Measurements from ENCODE around the gene PXK.

PXK gene

DNA sequence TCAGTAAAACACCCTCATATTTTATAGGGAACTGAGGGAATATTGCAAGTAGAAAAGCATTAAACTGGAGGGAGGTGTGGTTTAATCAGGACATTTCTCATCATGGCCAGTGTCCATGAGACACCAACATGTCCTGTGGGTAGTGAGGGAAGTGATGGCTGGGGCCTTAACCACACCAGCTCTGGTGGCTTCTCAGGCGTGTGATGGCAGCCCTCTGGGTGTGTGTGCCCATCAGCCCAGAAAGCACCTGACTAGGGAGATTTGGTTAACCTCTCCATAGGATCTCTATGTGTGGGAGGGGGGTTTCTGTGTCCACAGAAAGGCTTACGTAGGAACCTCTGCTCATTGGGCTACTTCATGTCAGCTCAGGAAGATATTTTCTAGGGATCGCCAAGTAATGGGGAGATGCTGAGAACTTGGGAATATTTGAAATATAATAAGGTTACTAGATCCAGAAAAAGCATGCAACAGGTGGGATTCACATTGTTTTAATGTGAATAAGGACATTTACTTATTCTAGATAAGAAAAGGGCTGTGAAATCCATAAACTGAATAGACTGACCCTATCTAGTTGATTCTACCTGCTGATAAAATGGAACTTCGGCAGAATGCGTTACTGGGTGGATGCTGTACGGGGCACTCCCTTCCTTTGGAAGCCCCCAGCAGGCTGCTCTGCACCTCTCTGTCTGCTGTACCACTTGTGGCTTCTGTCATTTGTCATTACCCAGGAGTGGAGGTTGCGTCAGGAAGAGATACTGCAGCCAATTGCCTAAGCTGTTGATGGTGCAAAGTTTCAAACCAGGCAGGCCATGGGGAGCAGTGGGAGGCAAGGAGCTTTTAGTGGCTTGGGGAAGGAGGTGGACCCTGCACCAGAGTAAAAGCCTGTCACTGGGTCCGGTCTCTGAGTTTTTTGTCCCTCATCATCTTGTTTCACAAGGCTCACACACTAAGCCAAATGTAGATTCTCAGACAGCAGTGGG lies 79.4 kb downstream of the PXK start:
- H3K36me3 ChIP-seq (ENCODE audit: control insufficient read depth, insufficient read depth, low read length, severe bottlenecking), result peaks cover 75% of the 10 kb centered on the region
- no peak overlapping the region for H3K4me3 ChIP-seq (ENCODE audit: low read length)
- DNase-seq (ENCODE audit: low read depth), result no peak
- H3K9ac ChIP-seq (ENCODE audit: low read length), result no peak overlapping the region
- H3K4me1 ChIP-seq (ENCODE audit: control insufficient read depth, insufficient read depth, low read length), result peaks cover 22% of the 10 kb centered on the region
- H3K9me3 ChIP-seq (ENCODE audit: control insufficient read depth, low read length), result no peaks in the 10 kb centered on the region
- no peaks in the 10 kb centered on the region for H3K27me3 ChIP-seq (replicated peaks; ENCODE audit: control insufficient read depth, insufficient read depth, low read length)

DNA sequence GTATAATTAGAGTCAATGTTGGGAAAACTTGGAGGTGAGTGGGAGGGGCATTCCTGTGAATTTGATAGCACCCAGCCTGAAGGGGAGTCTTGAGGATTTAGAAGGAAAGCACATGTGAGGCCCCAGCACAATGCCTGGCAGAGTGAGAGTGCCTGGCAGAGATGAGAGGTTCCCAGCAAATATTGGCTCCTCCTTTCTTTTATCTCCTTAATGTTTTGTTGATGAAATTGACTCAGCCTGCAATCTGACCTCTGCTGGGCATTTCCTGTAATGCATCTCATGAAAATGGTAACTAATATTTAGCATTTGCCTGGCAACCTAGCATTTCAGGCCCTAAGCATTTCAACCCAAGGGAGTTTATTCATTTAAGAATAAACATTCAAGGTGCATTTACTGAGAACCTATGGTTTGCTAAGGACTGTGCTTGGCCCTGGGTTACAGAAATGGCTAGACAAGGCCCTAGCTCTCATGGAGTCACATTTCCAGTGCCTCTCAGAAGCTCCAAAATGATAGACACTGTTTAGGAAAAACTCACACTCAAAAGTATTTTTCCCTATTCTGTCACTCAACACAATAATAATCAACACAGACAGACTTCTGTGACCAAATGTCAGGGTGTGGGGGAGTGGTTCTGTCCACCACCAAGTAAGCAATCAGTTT lies 82.0 kb downstream of the PXK start:
- Histone ChIP-seq H3K27me3 (replicated peaks; ENCODE audit: control insufficient read depth, insufficient read depth, low read length) (no peaks in the 10 kb centered on the region), H3K4me1 (ENCODE audit: control insufficient read depth, insufficient read depth, low read length) (peaks cover 20% of the 10 kb centered on the region), H3K4me3 (ENCODE audit: low read length) (no peak overlapping the region), H3K9me3 (ENCODE audit: control insufficient read depth, low read length) (no peaks in the 10 kb centered on the region), H3K36me3 (ENCODE audit: control insufficient read depth, insufficient read depth, low read length, severe bottlenecking) (peaks cover 62% of the 10 kb centered on the region), H3K9ac (ENCODE audit: low read length) (peak overlapping the region; percentile 28)
- peak; percentile 86 for DNase-seq (ENCODE audit: low read depth)

DNA sequence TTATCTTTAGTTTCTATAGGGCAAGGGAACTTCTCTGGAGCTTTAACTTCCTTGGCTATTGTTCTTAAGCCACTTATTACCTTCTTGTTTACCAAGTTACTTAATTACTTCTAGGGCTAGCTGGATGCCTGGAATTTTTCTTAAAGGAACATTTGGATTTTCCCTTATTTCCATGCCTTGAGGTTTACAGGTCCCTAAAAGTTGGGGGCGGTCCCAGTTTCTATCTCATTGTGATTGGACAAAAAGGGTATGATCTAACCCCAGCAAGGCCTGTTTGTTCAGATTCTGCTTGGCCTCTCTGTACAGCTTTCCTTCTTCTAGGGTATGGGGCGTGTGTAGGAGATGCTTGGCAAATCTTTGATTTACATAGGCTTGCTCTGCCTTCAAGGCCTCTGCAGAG lies 83.5 kb downstream of the PXK start:
- Histone ChIP-seq H3K9ac (ENCODE audit: low read length) (no peak overlapping the region), H3K36me3 (ENCODE audit: control insufficient read depth, insufficient read depth, low read length, severe bottlenecking) (peaks cover 58% of the 10 kb centered on the region), H3K27me3 (replicated peaks; ENCODE audit: control insufficient read depth, insufficient read depth, low read length) (no peaks in the 10 kb centered on the region), H3K4me3 (ENCODE audit: low read length) (no peak overlapping the region), H3K4me1 (ENCODE audit: control insufficient read depth, insufficient read depth, low read length) (peaks cover 16% of the 10 kb centered on the region), H3K9me3 (ENCODE audit: control insufficient read depth, low read length) (no peaks in the 10 kb centered on the region)
- DNase-seq (ENCODE audit: low read depth), result no peak

DNA sequence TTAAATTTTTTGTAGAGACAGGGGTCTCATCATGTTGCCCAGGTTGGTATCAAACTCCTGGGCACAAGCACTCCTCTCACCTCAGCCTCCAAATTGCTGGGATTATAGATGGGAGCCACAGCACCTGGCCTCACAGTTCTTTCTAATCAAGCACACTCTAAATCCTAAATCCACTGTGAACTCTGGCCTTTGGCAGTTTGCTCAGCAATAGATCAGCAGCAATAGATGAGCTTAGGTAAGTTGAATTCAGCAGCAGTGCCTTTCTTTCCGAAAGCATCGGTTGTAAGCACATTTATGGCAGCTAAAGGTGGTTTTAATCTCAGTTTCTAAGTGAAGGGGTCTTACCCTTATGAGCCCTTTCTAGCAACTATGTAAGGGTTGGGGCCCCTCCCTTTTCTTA lies 84.4 kb downstream of the PXK start:
- DNase-seq (ENCODE audit: low read depth), result no peak
- Histone ChIP-seq H3K27me3 (replicated peaks; ENCODE audit: control insufficient read depth, insufficient read depth, low read length) (no peaks in the 10 kb centered on the region), H3K4me3 (ENCODE audit: low read length) (no peak overlapping the region), H3K9ac (ENCODE audit: low read length) (no peak overlapping the region), H3K36me3 (ENCODE audit: control insufficient read depth, insufficient read depth, low read length, severe bottlenecking) (peaks cover 57% of the 10 kb centered on the region), H3K9me3 (ENCODE audit: control insufficient read depth, low read length) (no peaks in the 10 kb centered on the region), H3K4me1 (ENCODE audit: control insufficient read depth, insufficient read depth, low read length) (peaks cover 16% of the 10 kb centered on the region)

DNA sequence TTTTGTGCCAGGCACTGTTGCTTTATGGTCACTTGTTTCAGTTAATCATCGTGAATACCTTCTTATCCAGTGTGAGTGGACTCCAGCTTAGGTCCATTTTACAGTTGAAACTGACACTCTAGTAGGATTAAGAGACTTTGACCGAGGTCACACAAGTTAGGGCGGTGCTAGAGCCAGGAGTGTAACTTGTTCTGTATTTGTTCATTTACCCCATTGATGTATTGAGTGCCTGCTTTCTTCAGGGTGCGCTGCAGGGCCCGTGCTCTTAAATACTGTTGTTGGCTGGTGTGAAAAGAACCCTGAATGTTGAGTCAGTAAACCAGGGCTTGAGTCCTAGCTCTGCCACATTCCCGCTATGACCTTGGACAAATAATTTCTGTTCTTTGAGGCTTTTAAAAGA lies 85.5 kb downstream of the PXK start:
- Histone ChIP-seq H3K9ac (ENCODE audit: low read length) (no peak overlapping the region), H3K4me1 (ENCODE audit: control insufficient read depth, insufficient read depth, low read length) (peaks cover 16% of the 10 kb centered on the region), H3K36me3 (ENCODE audit: control insufficient read depth, insufficient read depth, low read length, severe bottlenecking) (peaks cover 56% of the 10 kb centered on the region)

DNA sequence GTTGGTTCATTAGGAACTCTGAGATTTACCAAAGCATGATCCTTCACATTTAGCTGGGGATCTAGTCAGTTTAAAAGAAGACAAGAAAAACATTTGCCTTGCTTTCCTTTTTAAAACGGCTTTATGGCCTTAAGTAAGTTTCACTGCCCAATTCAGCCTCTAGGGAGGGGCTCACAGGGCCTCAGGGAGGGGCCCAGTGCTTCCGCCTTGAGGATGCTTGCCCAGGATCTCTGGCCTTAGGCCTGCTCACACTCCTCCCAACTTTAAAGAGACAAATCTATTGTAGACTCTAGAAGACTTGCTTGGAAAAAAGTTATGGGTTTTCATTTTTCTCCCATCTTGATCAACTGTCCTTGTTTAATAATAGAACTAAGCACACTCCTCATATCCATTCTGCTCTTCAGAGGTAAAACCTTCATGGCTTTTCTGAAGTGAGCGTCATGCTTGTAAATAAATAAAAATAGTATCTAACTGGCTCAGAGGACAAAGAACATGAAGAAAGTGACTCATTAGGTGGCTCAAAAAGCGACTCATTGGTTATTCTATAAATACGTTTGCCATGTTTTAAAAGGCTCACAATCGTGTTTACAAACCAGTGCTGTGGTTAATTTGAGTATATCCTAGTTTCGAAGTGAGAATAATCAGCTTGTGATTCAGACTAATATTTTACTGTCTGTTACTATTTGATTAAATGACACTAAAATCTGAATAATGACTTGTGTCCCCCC lies 87.3 kb downstream of the PXK start:
- peaks cover 65% of the 10 kb centered on the region for H3K36me3 ChIP-seq (ENCODE audit: control insufficient read depth, insufficient read depth, low read length, severe bottlenecking)
- H3K4me3 ChIP-seq (ENCODE audit: low read length), result peak overlapping the region; percentile 38
- no peaks in the 10 kb centered on the region for H3K9me3 ChIP-seq (ENCODE audit: control insufficient read depth, low read length)
- no peak for DNase-seq (ENCODE audit: low read depth)
- H3K9ac ChIP-seq (ENCODE audit: low read length), result peak overlapping the region; percentile 82
- H3K4me1 ChIP-seq (ENCODE audit: control insufficient read depth, insufficient read depth, low read length), result peaks cover 16% of the 10 kb centered on the region
- no peaks in the 10 kb centered on the region for H3K27me3 ChIP-seq (replicated peaks; ENCODE audit: control insufficient read depth, insufficient read depth, low read length)

More for the DNA sequence above, 85.5 kb downstream of the PXK start:
- H3K4me3 ChIP-seq (ENCODE audit: low read length), result no peak overlapping the region
- no peak for DNase-seq (ENCODE audit: low read depth)
- H3K9me3 ChIP-seq (ENCODE audit: control insufficient read depth, low read length), result no peaks in the 10 kb centered on the region
- no peaks in the 10 kb centered on the region for H3K27me3 ChIP-seq (replicated peaks; ENCODE audit: control insufficient read depth, insufficient read depth, low read length)

DNA sequence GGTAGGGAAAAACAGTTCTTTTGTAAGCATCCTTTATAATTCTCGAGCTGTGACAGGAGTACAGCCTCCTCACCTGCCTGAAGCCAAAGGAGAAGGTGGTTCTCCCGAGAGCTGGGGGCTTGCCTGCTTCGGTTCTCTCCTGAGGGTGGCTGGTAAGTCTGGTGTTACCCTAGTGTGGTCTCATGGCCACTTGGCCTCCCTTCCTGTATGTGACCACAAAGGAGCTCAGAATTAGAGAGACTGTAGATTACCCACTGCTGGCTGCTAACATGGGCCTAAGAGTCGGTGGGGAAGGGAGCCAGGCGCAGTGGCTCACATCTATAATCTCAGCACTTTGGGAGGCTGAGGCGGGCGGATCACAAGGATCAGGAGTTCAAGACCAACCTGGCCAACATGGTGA lies 88.3 kb downstream of the PXK start:
- DNase-seq (ENCODE audit: low read depth), result no peak
- Histone ChIP-seq H3K4me1 (ENCODE audit: control insufficient read depth, insufficient read depth, low read length) (peaks cover 22% of the 10 kb centered on the region), H3K27me3 (replicated peaks; ENCODE audit: control insufficient read depth, insufficient read depth, low read length) (no peaks in the 10 kb centered on the region), H3K4me3 (ENCODE audit: low read length) (no peak overlapping the region), H3K9ac (ENCODE audit: low read length) (no peak overlapping the region), H3K36me3 (ENCODE audit: control insufficient read depth, insufficient read depth, low read length, severe bottlenecking) (peaks cover 67% of the 10 kb centered on the region), H3K9me3 (ENCODE audit: control insufficient read depth, low read length) (no peaks in the 10 kb centered on the region)

DNA sequence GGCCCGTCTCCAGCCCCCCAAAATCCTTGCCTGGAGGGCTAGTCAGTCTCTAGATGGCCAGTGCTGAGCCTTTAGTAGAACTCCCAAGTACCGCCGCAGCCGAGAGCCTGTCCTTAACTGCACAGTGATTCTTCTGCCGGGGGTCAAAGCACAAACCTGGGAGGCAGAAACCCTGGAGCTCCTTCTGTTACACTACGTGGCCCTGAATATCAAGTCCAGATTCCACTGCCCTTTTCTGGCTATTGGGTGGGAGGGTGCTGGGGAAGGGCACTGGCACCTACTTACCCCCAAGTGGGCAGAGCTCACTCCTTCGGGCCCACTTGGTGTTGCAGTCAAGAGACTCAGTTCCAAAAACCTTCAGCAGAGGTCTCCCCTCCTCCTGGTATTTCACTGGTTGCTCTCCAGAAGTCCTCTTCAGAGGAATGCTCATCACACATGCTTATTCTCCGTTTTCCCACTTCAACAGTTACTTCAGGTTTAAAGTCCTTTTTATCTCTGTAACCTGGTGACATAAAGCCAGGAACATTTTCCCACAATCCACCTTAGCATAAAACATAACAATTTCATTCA lies 90.1 kb downstream of the PXK start:
- DNase-seq (ENCODE audit: low read depth), result no peak
- Histone ChIP-seq H3K4me3 (ENCODE audit: low read length) (no peak overlapping the region), H3K9me3 (ENCODE audit: control insufficient read depth, low read length) (no peaks in the 10 kb centered on the region), H3K36me3 (ENCODE audit: control insufficient read depth, insufficient read depth, low read length, severe bottlenecking) (peaks cover 74% of the 10 kb centered on the region), H3K4me1 (ENCODE audit: control insufficient read depth, insufficient read depth, low read length) (peaks cover 25% of the 10 kb centered on the region), H3K9ac (ENCODE audit: low read length) (no peak overlapping the region), H3K27me3 (replicated peaks; ENCODE audit: control insufficient read depth, insufficient read depth, low read length) (no peaks in the 10 kb centered on the region)

DNA sequence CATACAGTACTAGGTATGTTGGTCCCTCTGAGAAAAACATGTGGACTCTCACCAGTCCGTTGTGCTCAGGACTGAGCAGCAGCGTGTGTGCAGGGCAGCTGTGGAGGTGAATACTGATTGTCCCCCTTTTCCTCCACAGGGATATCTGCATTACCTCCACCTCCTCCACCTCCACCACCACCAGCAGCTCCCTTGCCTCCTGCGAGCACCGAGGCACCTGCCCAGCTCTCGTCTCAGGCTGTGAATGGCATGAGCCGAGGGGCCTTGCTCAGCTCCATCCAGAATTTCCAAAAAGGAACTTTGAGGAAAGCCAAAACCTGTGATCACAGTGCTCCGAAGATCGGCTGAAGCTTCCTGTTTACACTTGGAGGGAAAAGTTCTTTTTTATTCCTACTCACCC lies 91.9 kb downstream of the PXK start:
- H3K36me3 ChIP-seq (ENCODE audit: control insufficient read depth, insufficient read depth, low read length, severe bottlenecking), result peaks cover 91% of the 10 kb centered on the region
- H3K4me1 ChIP-seq (ENCODE audit: control insufficient read depth, insufficient read depth, low read length), result peaks cover 22% of the 10 kb centered on the region
- H3K9ac ChIP-seq (ENCODE audit: low read length), result peak overlapping the region; percentile 7
- no peaks in the 10 kb centered on the region for H3K27me3 ChIP-seq (replicated peaks; ENCODE audit: control insufficient read depth, insufficient read depth, low read length)
- no peak overlapping the region for H3K4me3 ChIP-seq (ENCODE audit: low read length)
- H3K9me3 ChIP-seq (ENCODE audit: control insufficient read depth, low read length), result no peaks in the 10 kb centered on the region
- no peak for DNase-seq (ENCODE audit: low read depth)

DNA sequence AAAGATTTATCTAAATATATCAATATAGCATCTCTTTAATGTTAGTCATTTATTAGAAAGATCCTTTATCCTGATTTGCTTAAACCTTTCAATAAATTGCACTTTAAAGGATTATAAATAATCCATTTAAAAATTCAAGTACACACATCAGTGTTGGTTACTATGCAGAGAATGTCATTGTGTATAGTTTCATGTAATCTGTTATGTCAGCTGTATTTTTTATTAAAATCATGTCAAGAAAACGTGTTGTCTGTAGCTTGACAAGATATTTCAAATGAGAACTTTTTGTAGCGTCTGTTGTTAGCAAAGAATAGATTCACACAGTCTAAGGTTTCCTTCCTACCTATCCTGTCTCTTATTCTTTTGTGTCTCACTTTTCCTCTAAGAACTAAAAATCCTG lies 93.1 kb downstream of the PXK start:
- Histone ChIP-seq H3K27me3 (replicated peaks; ENCODE audit: control insufficient read depth, insufficient read depth, low read length) (no peaks in the 10 kb centered on the region), H3K36me3 (ENCODE audit: control insufficient read depth, insufficient read depth, low read length, severe bottlenecking) (peaks cover 98% of the 10 kb centered on the region), H3K9me3 (ENCODE audit: control insufficient read depth, low read length) (no peaks in the 10 kb centered on the region), H3K9ac (ENCODE audit: low read length) (no peak overlapping the region), H3K4me1 (ENCODE audit: control insufficient read depth, insufficient read depth, low read length) (peaks cover 18% of the 10 kb centered on the region), H3K4me3 (ENCODE audit: low read length) (no peak overlapping the region)
- no peak for DNase-seq (ENCODE audit: low read depth)

Measured in adipocyte (in vitro differentiated cells).